DMS114 treated with DMSO at 0.1 percent for 48 hours (cell line): ENCODE measurements around the gene TSNAXIP1.
"Not testable (repeated sequence)": the region's sequence is repeated elsewhere in the genome, so short reads cannot be mapped to it uniquely, and the experiment has no call there.

Experiments
- DNase-seq: peaks from one replicate; lab custom pipeline; 2025; ENCODE audit not compliant: unreplicated experiment; lab: John Stamatoyannopoulos, UW

The TSNAXIP1 gene

DNA sequence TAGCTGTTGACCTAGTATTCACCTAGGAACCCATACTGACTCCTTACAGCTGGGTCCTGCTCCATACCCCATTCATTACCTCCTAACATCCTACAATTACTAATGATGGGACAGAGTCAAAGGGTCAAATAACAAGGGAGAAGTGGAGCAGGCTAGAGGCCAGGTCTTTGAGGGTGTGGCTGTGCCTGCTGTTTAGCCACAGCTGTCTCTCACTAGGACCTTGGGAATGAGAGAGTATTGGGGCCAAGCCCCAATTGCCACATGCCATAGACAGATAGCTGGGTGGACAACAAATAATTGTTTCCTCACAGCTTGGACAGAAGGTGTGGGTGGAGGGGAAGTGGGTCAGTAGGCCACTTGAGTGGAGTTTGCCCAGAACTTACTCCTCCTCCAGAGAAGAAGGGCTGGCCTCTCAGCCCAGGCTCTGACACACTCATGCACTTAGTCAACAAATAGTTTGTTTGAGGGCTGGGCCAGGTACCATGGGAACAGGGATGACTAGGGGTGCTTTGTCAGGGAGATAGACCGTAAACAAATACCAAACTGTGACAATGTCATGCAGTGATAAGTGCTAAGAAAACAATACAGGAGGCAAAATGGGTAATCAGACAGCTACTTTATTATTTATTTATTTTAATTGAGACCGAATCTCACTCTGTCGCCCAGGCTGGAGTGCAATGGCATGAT lies 51.0 kb downstream of the TSNAXIP1 start:
- no peak for DNase-seq

DNA sequence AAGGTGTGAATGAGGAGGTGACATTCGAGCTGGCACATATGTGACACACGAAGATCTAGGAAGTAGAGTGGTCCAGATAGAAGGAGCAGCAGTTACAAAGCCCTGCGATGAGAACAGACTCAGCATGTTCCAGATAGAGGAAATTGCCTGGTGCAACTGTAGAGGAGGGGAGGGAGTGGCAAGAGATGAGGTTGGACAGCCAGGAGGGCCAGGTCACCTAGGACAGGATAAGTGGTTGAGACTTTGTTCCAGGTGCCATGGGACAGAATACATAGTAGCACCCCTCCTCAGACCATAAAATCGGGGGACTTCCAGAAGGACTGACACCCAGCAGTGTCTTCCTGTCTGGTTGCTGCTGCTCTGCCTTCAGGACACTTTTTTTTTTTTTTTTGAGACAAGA lies 51.8 kb downstream of the TSNAXIP1 start:
- no peak for DNase-seq

DNA sequence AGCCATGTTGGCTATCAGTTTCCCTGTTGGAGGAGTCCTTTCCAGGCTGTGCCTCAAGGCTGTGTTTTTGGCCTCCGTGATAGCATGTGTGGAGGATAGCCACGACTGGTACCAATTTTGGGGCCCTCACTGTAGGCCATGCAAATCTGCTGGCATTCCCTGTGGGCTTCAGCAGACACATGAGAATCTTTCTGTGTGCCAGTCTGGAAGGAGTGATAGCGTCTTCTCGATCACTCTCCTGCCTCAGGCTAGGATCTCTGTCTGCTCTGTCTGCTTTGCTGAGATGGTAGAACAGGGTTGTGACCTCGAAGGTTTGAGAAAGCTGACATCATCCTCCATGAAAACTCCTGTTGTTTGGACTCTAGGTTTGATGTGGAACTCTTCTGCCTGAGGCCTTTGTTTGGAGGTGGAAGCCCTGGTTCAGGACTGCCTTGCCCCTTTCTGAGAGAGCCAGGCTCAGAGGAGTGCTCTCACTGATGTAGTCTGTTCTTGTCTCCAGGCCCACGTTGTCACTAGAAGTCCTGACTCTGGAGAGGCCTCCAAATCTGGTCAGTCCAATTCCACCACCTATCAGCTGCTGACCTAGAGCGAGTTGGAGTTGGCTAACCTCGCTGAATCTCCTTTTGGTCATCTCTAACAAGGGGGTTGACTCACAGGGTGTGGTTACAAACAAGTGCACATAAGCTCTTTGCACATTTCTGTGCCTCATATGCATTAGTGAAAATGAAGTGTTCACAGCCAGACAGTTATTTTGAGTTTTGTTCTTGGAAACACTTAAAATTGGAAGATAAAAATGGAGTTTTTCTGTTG lies 54.1 kb downstream of the TSNAXIP1 start:
- DNase-seq: no peak

DNA sequence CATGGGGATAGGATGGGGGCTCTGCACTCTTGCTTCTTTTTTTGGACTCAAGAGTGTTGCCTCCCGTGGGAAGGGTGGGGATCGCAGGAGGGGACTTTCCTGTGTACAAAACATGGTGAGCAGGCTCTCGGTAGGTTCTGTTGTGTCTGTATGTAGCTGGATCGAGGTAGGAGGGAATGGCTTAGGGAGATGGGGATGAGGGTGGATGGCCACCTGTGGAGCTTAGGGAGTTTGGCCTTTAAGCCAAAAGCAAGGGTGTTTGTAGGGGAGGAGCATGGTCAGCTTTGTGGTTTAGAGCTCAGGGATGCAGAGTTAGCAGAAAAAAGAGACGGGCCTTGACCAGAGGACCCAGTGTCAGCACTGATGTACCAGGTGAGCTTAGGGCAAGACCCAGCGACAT lies 55.2 kb downstream of the TSNAXIP1 start:
- DNase-seq: no peak

DNA sequence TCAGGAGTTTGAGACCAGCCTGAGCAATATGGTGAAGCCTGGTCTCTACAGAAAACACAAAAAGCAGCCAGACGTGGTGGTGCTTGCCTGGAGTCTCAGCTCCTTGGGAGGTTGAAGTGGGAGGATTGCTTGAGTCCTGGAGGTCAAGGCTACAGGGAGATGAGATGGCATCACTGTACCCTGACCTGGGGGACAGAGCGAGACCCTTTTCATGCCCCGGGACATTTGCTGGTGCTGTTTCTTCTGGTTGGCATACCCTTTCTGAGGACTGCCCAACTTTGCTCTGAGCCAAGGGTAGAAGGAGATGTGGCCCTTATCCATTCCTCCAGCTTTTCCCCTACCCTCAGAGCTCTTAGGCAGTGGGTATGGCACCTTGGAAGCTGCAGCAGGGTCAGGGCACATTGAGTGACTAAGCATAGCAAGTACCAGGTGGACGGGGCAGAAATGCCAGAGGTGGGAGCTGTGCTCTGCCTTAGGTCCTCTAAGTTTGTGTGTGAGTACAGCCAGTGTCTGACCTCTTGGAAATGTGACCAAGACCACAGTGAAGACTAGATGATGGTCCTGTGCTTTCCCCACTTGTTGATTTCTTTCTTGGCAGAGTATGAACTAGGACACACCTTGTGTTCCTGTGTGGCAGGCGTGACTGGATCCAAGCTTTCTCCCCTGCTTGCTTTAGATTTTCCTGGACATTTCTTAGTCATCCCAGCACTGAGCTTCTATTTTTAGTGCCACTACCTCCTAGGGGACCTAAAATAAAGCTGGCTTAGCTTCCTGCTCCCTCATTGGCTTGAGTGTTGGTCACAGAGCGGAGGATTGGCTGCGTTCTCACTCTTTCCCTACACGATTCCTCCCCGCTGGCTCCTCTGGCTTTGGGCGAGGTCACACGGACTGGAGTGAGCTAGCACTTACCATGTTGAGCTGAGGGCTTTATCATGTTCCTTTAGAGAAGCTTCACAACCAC lies 56.2 kb downstream of the TSNAXIP1 start:
- DNase-seq: no peak

DNA sequence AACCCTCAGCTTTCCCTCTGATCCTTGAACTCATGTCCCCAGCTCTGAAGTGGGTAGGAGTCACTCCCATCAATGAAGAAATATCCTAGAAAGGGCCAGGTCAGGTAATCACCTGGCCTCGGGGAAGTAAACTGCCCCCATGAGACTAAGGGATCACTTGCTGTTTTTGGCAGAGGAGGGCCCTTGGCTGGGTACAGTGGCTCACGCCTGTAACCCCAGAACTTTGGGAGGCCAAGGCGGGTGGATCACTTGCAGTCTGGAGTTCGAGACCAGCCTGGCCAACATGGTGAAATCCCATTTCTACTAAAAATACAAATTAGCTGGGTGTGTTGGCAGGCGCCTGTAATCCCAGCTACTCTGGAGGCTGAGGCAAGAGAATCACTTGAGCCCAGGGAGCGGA lies 57.4 kb downstream of the TSNAXIP1 start:
- DNase-seq: not testable (repeated sequence)

DNA sequence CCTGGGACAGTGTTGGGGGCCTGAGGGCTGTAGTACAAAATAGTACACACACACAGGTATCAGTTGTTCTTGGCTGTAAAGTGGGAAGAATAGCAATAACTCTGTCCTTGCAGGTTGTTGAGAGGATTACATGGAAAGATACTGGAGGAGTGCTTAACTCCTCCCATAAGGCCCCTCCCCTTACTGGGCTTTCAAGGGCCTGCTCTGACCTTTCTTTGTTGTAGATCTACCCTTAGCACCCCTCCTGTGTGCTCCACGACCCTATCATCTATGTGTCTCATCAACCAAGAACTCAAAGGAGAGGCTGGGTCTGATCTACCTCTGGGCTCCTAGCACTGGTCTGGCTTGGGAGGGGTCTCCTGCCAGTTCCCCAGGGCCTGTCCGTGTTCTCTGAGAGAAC lies 57.9 kb downstream of the TSNAXIP1 start:
- DNase-seq: no peak

DNA sequence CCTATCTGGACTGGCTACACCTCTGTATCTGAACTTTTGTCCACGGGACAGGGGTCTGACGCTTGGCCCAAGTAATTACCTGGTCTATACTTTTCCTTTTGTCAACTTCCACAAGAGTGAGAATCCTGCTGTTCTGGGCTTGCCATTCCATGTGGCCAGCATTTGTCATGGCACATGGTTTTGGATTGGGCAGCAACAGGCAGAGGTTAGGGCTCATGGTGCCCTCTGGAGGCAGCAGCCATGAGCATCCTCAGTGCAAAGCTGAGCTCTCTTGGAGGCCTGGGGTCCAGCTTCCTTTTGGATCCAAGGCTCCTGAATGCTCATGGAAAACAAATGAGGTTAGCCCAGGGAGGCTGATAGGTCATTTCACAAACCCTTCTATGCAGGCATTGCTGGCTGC lies 58.6 kb downstream of the TSNAXIP1 start:
- DNase-seq: peak; percentile 28

DNA sequence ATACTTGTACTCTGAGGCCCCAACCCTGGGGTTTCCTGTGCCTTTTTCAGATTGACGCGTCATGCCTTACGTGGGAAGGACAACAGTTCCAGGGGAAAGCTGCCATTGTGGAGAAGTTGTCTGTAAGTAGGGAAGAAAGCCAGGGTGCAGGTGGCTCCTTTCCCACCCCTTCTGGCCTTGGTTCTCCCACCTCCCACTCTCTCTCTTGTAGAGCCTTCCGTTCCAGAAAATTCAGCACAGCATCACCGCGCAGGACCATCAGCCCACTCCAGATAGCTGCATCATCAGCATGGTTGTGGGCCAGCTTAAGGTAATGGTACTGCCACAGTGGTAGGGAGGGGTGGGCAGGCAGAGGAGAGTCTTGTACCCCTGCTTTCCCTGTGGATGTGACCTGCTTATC lies 61.6 kb downstream of the TSNAXIP1 start:
- no peak for DNase-seq

DNA sequence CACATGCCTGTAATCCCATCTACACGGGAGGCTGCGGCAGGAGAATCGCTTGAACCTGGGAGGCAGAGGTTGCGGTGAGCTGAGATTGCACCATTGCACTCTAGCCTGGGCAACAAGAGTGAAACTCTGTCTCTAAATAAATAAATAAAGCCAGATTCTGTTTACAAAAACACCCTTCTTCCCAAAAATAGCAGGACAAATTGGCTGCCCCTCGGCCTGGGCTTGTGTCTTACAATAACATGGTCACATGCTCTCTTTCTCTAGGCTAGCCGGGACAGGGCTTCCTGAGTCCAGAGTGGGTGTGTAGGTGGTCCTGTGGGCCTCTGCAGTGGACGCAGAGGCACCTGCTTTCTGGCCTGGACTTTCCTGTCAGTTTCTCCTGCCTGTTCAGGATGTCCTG lies 63.0 kb downstream of the TSNAXIP1 start:
- no peak for DNase-seq

DNA sequence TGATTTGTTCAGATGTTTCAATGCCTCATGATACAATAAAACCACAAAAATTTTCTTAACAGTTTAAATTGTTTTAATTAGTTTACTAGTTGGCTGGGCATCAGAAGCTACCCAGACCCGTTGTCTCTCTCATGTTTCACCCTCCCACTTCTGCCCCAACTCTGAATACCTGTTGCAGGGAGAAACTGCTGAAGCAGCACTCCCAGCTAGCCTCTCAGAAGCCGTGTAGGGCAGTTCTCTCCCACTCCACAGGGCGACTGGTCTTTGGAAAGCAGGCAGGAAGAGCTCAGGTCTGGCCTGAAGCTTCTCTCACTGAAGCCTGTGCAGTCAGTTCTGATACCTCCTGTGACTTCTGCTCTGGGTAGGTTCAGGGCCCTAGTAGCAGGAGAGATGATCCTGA lies 64.6 kb downstream of the TSNAXIP1 start:
- DNase-seq: no peak

DNA sequence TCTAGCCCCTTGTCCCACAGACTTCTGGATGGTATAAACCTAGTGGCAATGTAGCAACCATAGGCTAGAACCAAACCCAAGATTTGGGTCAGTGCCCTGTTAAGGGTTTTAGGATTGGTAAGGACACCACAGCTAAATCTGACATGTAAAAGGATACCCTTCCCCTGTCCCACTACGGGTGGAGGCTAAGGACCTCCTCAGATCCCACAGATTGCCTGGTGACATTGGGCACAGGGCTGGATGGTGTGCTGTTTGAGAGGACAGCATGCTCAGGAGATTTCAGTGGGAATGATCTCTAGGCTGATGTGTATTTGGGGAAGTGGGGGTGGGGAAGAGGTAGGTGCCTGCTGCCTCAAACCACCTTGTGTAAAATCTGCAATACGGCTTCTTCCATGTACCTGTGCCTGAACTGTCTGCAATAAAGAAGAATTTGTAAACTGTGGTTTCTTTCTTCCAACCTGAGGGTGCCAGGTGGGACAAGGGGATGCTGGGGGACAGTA lies 65.5 kb downstream of the TSNAXIP1 start:
- DNase-seq: no peak

DNA sequence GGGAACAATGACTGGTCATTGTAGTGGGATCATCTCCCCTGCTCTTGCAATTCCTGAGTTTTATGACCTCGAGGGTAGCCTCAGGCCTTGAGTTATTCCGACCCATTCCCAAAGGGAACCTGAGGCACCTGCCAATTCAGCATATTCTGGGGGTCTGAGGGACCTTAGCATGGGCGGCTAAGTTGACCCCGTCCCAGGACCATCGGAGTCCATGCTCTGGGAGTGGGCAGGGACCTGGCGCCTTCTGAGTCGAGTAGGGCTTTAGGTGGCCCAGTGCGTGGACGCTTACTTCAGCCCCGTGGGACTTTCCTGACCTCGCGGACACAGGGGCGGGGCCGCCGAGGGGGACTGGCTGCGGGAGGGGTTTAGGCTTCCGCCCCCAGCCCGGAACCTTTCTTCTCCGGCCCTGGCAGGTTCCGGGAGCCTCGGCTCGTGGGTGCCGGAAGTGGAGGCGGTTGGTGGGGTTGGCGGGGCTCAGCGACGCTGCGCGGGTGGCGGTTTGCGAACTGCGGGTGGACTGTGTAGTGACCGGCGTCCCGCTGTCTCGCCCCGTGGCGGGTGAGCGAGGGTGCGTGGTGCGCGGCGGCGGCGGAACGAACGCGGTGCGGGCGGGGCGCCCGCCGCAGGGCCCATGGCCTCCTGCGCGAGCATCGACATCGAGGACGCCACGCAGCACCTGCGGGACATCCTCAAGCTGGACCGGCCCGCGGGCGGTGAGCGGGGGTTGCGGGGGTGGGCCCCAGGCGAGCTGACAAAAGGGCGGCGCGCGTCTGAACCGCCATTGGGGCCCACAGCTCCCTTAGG lies 66.1 kb downstream of the TSNAXIP1 start, which contains the start of gene EDC4:
Gene EDC4 (plus strand): TSS at position 422 of the 804 bp plus-strand sequence. CDS start 210 bp downstream, at position 632.
- DNase-seq: peak; percentile 68

DNA sequence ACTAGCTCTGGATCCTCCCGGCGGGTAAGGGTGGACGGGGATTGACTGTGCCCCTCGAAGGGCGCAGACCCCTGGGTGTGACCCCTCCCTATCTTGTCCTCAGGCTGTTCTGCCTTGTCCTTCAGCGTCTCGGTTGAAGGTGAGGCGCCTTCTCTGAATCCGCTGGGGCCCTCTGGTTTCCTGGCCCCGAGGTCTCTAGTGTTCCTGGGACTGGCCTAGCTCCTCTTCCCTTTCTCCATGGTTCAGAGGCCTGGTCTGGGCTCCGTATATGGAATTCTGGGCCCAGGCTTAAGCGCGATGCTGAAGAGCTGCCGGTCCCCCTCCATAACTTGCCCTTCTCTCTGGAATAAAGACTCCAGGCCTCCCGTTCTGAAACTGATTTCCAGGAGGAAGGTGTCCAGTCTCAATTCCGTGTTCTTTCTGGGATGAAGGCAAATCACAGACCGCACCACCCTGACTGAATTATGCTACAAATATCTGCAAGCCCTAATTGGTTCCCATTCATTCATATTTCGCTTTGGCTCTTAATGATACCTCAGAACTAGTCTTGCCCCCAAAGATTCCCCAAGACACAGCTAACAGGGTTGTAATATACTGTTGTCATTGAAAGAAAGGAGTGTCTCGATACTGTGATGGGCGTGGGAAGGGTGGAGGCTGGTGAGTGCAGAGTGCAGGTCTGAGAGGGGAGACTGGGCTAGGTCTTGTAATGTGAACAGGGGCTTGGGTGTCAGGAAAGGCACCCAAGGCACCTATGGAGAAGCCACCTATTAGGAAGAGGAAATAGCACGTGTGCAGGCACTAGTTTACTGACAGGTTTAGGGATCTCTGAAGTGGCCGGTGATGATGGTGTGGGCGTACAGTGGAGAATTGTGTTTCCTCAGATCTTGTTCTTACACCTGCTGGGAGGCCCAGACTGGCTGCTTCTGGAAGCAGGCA lies 67.0 kb downstream of the TSNAXIP1 start:
- no peak for DNase-seq

DNA sequence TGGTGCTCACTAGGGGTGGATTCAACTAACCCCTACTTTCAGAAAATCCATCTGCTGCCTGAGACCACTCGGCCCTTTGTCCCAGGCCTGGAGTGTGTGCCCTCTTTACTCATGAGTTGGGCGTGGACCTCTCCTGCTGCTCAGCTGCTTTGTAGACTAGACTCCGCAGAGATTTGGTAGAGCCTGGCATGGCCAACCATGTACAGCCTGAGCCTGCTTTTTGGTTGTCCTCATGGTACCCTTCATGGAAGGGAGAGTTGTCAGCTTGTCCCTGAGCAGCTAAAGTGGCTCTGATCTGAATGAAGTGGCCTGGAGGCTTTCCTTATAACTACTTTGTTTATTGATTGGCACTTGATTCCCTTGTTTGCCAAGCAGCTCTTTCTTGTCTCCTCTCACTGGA lies 67.7 kb downstream of the TSNAXIP1 start:
- no peak for DNase-seq

DNA sequence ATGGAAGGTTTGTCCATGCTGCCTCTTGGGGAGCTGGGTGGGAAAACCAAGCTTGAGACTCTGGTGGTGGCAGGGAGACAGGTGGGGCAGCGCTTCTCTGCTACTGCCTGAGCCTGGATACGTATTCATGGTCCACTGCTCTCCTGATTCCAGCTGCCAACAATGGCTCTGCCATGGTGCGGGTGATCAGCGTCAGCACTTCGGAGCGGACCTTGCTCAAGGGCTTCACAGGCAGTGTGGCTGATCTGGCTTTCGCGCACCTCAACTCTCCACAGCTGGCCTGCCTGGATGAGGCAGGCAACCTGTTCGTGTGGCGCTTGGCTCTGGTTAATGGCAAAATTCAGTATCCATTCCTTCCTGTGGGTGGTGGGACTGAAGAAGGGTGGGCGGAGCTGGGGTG lies 70.4 kb downstream of the TSNAXIP1 start:
- DNase-seq: no peak
